Right ventricle myocardium inferior (tissue), 1 donor: Measurements from ENCODE around the gene GP2. TPM values are rescaled to one million over a fixed set of nuclear protein-coding genes. Genes with fewer than 3 reads are reported as not detected.

Experiments
- ATAC-seq: fragments of 200-7000 bp; cut with Tn5 transposase; one replicate; pipeline ENCODE4 v1.9.1; 2020; ENCODE audit warnings: mild to moderate bottlenecking, moderate library complexity
- DNase-seq: peaks from one replicate; pipeline ENCODE4 v3.0.0; 2021; ENCODE audit errors: missing footprints
- intact Hi-C: fragments of 100-400 bp; cut with DNase I; formaldehyde crosslinking; loops from one replicate; pipeline ENCODE4 v1.11.0; 2022
- total RNA-seq: library from RNA; stranded (reverse); fragmentation: NEBNext Ultra II Directional; extraction: Animal tissue kit (Norgen Biotek cat#: 25700); gene quantifications from one replicate; pipeline ENCODE4 v1.2.1, GENCODE V29; 2021
- donor health status: DM: no; HTN: yes; CAD: no; lungs with severe emphysema.

GP2 gene
- total RNA-seq, 1 donor from 2014 or later, result not detected

GRCh38 chr16:20310421-20311395 lies 16.6 kb downstream of the GP2 start:
- no peak for DNase-seq
- ATAC-seq, result no peak
- intact Hi-C loops, result no loop called here

- no peak for DNase-seq
- ATAC-seq, result no peak
- intact Hi-C loops, result no loop called here
Observed at GRCh38 chr16:20309786-20310185, 17.5 kb downstream of the GP2 start.

GRCh38 chr16:20308801-20309590 lies 18.3 kb downstream of the GP2 start:
- ATAC-seq, result no peak
- intact Hi-C loops, result no loop called here

DNA sequence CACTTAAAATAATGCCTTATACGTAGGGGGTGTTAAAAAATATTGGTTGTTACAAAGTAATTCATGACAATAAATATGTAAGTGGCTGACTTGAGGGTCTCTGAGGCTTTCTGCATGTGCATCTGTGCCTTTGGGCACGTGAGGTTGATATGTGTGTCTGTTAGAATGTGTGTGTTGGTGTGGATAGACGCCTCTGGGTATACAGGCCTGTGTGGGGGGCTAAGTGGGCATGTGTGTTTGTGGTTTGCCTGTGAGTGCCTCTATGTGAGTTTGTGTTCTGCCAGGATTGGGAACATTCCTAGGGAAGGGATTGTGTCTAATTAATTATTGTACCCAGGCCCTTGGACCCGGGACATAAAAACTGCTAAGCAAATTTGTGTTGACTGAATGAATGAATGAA lies 19.0 kb downstream of the GP2 start:
- no peak for DNase-seq
- intact Hi-C loops, result no loop called here
- no peak for ATAC-seq

More at GRCh38 chr16:20308801-20309590, 18.3 kb downstream of the GP2 start:
- DNase-seq, result no peak

- ATAC-seq (no peak), DNase-seq (no peak)
- intact Hi-C loops, result no loop called here
Observed at GRCh38 chr16:20307791-20308190, 19.5 kb downstream of the GP2 start.

- ATAC-seq (no peak), DNase-seq (no peak)
- intact Hi-C loops, result no loop called here
Observed at GRCh38 chr16:20307240-20307671, 20.1 kb downstream of the GP2 start.

- intact Hi-C loops, result no loop called here
- DNase-seq, result no peak
Observed at GRCh38 chr16:20306401-20306800, 20.9 kb downstream of the GP2 start.

GRCh38 chr16:20303012-20303411 lies 24.3 kb downstream of the GP2 start:
- ATAC-seq, result no peak
- DNase-seq, result no peak
- intact Hi-C loops, result loop anchor here (5.0 kb wide), 1 partner anchor 396 kb away; no protein-coding TSS in a partner anchor

More at GRCh38 chr16:20306401-20306800, 20.9 kb downstream of the GP2 start:
- no peak for ATAC-seq

- DNase-seq (no peak), ATAC-seq (no peak)
- intact Hi-C loops, result loop anchor here (5.0 kb wide), 1 partner anchor 395 kb away; no protein-coding TSS in a partner anchor
Observed at GRCh38 chr16:20302389-20302788, 24.9 kb downstream of the GP2 start.

DNA sequence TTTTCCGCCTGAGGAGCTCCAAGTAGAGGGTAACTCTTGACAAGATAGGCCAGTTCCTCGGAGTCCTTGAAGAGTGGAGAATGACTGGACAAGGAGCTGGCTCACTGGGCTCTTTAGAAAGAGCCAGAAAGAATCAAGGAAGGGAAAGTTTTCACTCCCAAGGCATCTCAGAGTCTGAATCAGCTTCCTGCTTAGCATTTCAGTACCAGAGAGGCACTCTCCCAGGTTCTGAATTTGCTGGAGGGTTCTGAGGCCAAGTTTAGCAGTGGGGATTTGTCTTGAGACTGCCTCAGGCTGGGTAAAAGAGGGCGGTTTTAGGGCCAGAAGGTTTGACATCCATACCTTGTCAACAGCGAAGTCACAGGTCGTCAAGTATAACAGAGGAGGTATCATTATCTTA lies 25.5 kb downstream of the GP2 start:
- intact Hi-C loops, result loop anchor here (5.0 kb wide), 1 partner anchor 395 kb away; no protein-coding TSS in a partner anchor
- ATAC-seq (no peak), DNase-seq (no peak)

DNA sequence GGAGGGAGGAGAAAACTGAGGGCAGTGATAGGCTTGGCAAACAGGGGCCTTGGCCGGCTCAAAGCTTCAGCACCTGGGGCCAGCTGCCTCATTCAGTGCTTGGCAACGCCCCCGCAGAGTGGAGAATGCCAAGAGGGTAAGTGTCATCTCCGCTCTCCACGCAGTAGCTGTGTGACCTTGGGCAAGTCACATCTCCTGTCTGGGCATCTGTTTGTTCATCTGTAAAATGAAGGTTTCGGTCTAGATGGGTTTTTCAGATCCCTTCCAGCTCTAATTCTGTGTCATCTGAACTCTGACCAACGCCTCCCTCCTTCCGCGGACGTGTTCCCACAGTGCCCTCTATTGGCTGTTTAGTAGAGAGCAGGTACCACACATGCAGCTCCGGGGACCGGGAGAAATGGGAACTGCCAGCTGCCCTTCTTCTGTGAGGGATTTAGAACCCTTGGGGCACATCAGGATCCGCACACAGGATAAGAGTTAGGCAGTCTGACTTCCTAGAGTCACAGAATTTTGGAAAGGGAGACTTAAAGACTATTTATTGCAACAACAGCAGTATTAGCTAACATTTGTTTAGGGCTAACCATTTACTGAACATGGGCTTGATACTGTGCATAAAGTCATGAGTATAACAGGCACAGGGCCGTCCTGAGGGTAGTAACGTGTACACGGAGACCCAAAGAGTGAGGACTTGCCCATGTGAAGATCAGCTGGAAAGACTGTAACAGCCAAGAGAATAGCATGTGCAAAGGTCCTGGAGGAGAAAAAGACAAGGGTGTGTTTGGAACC lies 26.8 kb downstream of the GP2 start:
- ATAC-seq (no peak), DNase-seq (no peak)
- intact Hi-C loops, result loop anchor here (5.0 kb wide), 1 partner anchor 393 kb away; no protein-coding TSS in a partner anchor

- ATAC-seq (no peak), DNase-seq (no peak)
- intact Hi-C loops, result no loop called here
Observed at GRCh38 chr16:20298452-20298851, 28.9 kb downstream of the GP2 start.

DNA sequence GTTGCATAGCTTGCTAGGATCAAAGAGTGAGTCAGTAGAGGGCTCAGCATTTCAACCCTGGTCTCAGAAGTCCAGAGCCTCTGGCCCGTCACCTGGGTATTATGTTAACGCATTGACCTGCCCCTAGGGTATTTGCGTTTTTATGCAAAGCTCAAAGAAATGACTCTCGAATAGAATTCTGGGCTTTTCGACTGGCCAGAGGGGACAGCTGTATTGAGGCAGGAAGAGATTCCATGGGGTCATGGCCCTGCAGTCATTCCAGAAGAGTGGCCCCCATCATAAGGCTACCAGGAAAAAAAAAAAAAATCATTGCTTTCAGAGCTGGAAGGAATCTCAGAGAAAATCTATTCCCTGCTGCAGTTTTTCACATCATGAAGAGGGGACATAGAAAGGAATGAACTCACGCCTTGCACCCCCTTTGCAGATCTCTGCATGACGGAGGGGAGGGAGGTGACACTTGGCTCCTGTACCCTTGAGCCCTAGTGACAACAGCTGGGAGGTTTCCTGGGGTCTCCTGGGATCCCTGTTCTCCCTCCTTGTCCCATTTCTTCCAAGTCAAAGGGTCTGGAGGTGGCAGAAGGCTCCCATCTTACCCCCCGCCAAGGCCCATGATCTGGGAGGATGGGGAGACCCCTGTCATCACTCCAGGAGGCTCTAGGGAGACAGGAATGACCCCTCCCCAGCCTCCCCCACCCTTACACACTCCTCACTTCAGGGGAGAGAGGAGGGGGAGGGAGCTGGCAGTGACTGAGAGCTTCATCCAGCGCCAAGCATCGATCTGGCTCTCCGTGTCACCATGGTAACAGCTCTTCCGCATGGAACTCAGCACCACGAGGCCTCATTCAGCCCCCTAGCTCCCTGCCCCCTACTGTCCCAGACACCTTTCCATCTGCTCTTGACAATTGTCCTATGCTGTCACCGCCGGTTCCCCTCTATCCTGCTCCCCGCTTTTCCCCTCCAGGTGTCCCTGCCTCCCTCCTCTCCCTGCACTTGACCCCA lies 35.8 kb downstream of the GP2 start:
- ATAC-seq (no peak), DNase-seq (no peak)
- intact Hi-C loops, result no loop called here

- intact Hi-C loops, result no loop called here
- no peak for ATAC-seq
- DNase-seq, result no peak
Observed at GRCh38 chr16:20289571-20289970, 37.7 kb downstream of the GP2 start.

DNA sequence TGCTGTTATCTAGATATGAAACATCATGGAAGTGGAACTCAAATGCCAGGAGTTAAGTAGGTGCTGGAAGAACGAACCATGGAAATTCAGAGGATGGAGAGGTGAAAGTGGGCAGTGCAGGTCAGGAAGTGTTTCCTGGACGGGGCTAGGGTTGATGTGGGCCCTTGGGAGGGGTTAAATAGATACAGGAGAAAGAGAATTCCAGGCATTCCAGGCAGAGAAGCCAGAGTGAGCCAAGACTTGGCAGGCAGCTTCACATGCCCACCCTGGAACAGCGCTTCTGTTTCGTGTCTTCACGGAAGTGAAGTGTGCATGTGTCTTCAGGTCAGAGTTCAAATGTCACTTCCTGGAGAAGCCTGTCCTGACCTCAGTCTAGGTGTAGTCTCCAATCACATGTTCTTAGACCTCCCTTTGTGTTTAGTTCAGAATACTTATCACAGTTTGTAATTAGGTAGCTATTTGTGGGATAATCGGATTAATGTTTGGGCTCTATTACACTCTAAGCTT lies 41.3 kb downstream of the GP2 start:
- no peak for DNase-seq
- intact Hi-C loops, result no loop called here
- ATAC-seq, result no peak

- no peak for DNase-seq
- intact Hi-C loops, result no loop called here
- ATAC-seq, result no peak
Observed at GRCh38 chr16:20280259-20280658, 47.1 kb downstream of the GP2 start.

- intact Hi-C loops, result no loop called here
- DNase-seq (no peak), ATAC-seq (no peak)
Observed at GRCh38 chr16:20271893-20272292, 55.4 kb downstream of the GP2 start.
